HCT116 (cell line): ENCODE measurements around the gene ANGPT4. TPM values are rescaled to one million over a fixed set of nuclear protein-coding genes. Genes with fewer than 3 reads are reported as not detected.

Source experiments
- ATAC-seq: fragments of 200-7000 bp; cut with Tn5 transposase; 2 replicates; pipeline ENCODE4 v1.9.1; 2020; ENCODE audit warnings: mild to moderate bottlenecking, moderate library complexity
- BruUV-seq: library from RNA; stranded (reverse); fragments of 400-500 nt; replicated peaks from 2 replicates; lab custom pipeline; 2021; lab: Mats Ljungman, UMichigan
- CTCF ChIA-PET: fragments of 300-600 bp; sonication (Branson Sonifier 250); formaldehyde crosslinking; loops from one replicate; lab custom pipeline; 2021; ENCODE audit warnings: antibody characterized with exemption; lab: Charles Lee
- POLR2A ChIA-PET: fragments of 300-600, 350-600 bp; sonication (Branson Sonifier 250); formaldehyde crosslinking; loops from one replicate; lab custom pipeline; 2021; ENCODE audit warnings: antibody characterized with exemption; lab: Charles Lee
- RAD21 ChIA-PET, 2 experiments: fragments of 300-600 bp; sonication (Branson Sonifier 250); formaldehyde crosslinking; loops; one replicate each; lab custom pipeline; 2023; ENCODE audit warnings: low total read pairs in 2 of 2; ENCODE audit not compliant: uncharacterized antibody in 2 of 2, unreplicated experiment in 2 of 2, low non-redundant PET in 1 of 2; lab: Charles Lee
- DNase-seq: peaks from one replicate; pipeline ENCODE4 v3.0.0-alpha.2; 2010; ENCODE audit warnings: low read depth, low spot score
- H2AFZ ChIP-seq: fragments of 200-600 bp; shearing (Covaris generic), sonication (generic); 2 replicates; pipeline ENCODE4 v1.6.1; 2017; ENCODE audit warnings: low read depth, mixed run types, mixed read lengths, antibody characterized with exemption, low read length; ENCODE audit not compliant: poor library complexity, severe bottlenecking
- H3K27ac ChIP-seq: 2 replicates; pipeline ENCODE4 v1.5.1; 2012; ENCODE audit warnings: low read depth, low read length
- H3K27me3 ChIP-seq: fragments of 200-600 bp; sonication (generic); 2 replicates; pipeline ENCODE4 v1.6.1; 2016; ENCODE audit warnings: mixed run types, low read length, mixed read lengths; ENCODE audit not compliant: insufficient read depth
- H3K36me3 ChIP-seq, 2 experiments: fragments of 200-500 bp in 1 of 2; fragments of 200-600 bp in 1 of 2; sonication (Bioruptor generic) in 1 of 2; sonication (generic) in 1 of 2; 2 replicates each; pipeline versions ENCODE4 v1.5.1 to v1.6.1; 2014 to 2016; ENCODE audit warnings: low read length in 2 of 2, inconsistent platforms in 1 of 2, mixed read lengths in 1 of 2, mixed run types in 1 of 2; ENCODE audit not compliant: insufficient read depth in 2 of 2, control insufficient read depth in 1 of 2
- H3K4me1 ChIP-seq, 2 experiments: fragments of 200-600 bp in 1 of 2; sonication (generic) in 1 of 2; 2 replicates each; pipeline versions ENCODE4 v1.5.1 to v1.6.1; 2012 to 2017; ENCODE audit warnings: low read length in 2 of 2, inconsistent platforms in 1 of 2, mild to moderate bottlenecking in 1 of 2, mixed read lengths in 1 of 2, mixed run types in 1 of 2, moderate library complexity in 1 of 2; ENCODE audit not compliant: insufficient read depth in 2 of 2, control insufficient read depth in 1 of 2
- H3K4me2 ChIP-seq: fragments of 200-600 bp; sonication (generic); 2 replicates; pipeline ENCODE4 v1.6.1; 2017; ENCODE audit warnings: mixed run types, low read length, mixed read lengths
- H3K4me3 ChIP-seq, 2 experiments: fragments of 200-600 bp in 1 of 2; sonication (generic) in 1 of 2; replicated peaks in 1 of 2; 2 replicates each; pipeline ENCODE4 v1.5.1; 2011 to 2016; ENCODE audit warnings: low read length in 2 of 2, control low read depth in 1 of 2, low read depth in 1 of 2, mild to moderate bottlenecking in 1 of 2, mixed read lengths in 1 of 2, mixed run types in 1 of 2
- H3K79me2 ChIP-seq: fragments of 200-600 bp; sonication (generic); 2 replicates; pipeline ENCODE4 v1.6.1; 2017; ENCODE audit warnings: mild to moderate bottlenecking, mixed run types, low read length, moderate library complexity, mixed read lengths; ENCODE audit not compliant: insufficient read depth
- H3K9ac ChIP-seq: fragments of 200-600 bp; sonication (generic); 2 replicates; pipeline ENCODE4 v1.6.1; 2016; ENCODE audit warnings: low read length, mixed read lengths
- H3K9me2 ChIP-seq: fragments of 200-600 bp; sonication (generic), shearing (Covaris generic); 2 replicates; pipeline ENCODE4 v1.6.1; 2017; ENCODE audit warnings: mixed run types, mild to moderate bottlenecking, moderate library complexity; ENCODE audit not compliant: insufficient read depth
- H3K9me3 ChIP-seq, 2 experiments: fragments of 200-500 bp in 1 of 2; fragments of 200-600 bp in 1 of 2; sonication (Bioruptor generic) in 1 of 2; sonication (generic) in 1 of 2; 2 replicates each; pipeline ENCODE4 v1.6.1; 2014 to 2017; ENCODE audit warnings: low read length in 2 of 2, mixed read lengths in 2 of 2, inconsistent platforms in 1 of 2, low read depth in 1 of 2, mild to moderate bottlenecking in 1 of 2, mixed run types in 1 of 2, moderate library complexity in 1 of 2; ENCODE audit not compliant: control insufficient read depth in 1 of 2, insufficient read depth in 1 of 2
- H4K20me1 ChIP-seq: fragments of 200-600 bp; sonication (generic), shearing (Covaris generic); 2 replicates; pipeline ENCODE4 v1.6.1; 2017; ENCODE audit warnings: mixed run types, mild to moderate bottlenecking, moderate library complexity; ENCODE audit not compliant: insufficient read depth
- CBX3 ChIP-seq: IDR thresholded peaks from 2 replicates; pipeline ENCODE4 v1.6.1; 2012; ENCODE audit warnings: low read depth
- CEBPB ChIP-seq: IDR thresholded peaks from 2 replicates; pipeline ENCODE4 v1.6.1; 2012; ENCODE audit warnings: low read depth
- EGR1 ChIP-seq: IDR thresholded peaks from 2 replicates; pipeline ENCODE4 v1.6.1; 2012; ENCODE audit warnings: low read depth
- ELF1 ChIP-seq: IDR thresholded peaks from 2 replicates; pipeline ENCODE4 v1.6.1; 2012; ENCODE audit warnings: low read depth, borderline replicate concordance
- EZH2 ChIP-seq: fragments of 200-600 bp; sonication (generic); IDR thresholded peaks from 2 replicates; pipeline ENCODE4 v1.6.1; 2017; ENCODE audit warnings: antibody characterized with exemption, mixed run types
- EZH2phosphoT487 ChIP-seq: fragments of 200-600 bp; IDR thresholded peaks from 2 replicates; pipeline ENCODE4 v1.6.1; 2018; ENCODE audit warnings: antibody characterized with exemption, borderline replicate concordance
- FOSL1 ChIP-seq: IDR thresholded peaks from 2 replicates; pipeline ENCODE4 v1.6.1; 2012; ENCODE audit warnings: low read depth
- JUND ChIP-seq: IDR thresholded peaks from 2 replicates; pipeline ENCODE4 v1.6.1; 2012
- POLR2A ChIP-seq: IDR thresholded peaks from 2 replicates; pipeline ENCODE4 v1.7.0; 2011; ENCODE audit warnings: borderline replicate concordance; ENCODE audit not compliant: insufficient read depth, insufficient read length; ENCODE audit errors: extremely low read depth
- POLR2AphosphoS5 ChIP-seq: IDR thresholded peaks from 2 replicates; pipeline ENCODE4 v1.6.1; 2011; ENCODE audit warnings: mild to moderate bottlenecking, low read depth, low read length, moderate library complexity
- RAD21 ChIP-seq: IDR thresholded peaks from 2 replicates; pipeline ENCODE4 v1.6.1; 2012; ENCODE audit warnings: low read depth, mild to moderate bottlenecking
- REST ChIP-seq: IDR thresholded peaks from 2 replicates; pipeline ENCODE4 v1.6.1; 2012; ENCODE audit warnings: low read depth
- SRF ChIP-seq: IDR thresholded peaks from 2 replicates; pipeline ENCODE4 v1.6.1; 2012; ENCODE audit warnings: low read depth
- YY1 ChIP-seq: IDR thresholded peaks from 2 replicates; pipeline ENCODE4 v1.6.1; 2011; ENCODE audit warnings: low read length, low read depth, moderate library complexity, mild to moderate bottlenecking; ENCODE audit not compliant: insufficient replicate concordance; ENCODE audit errors: extremely low read depth
- ZFX ChIP-seq: fragments of 450-650 bp; IDR thresholded peaks from 2 replicates; pipeline ENCODE4 v1.6.1; 2017
- ZNF274 ChIP-seq: fragments of 200-500 bp; sonication (Bioruptor generic); IDR thresholded peaks from 2 replicates; pipeline ENCODE4 v1.6.1; 2014; ENCODE audit warnings: mild to moderate bottlenecking, low read depth, low read length, inconsistent platforms
- intact Hi-C: fragments of 100-400 bp; cut with micrococcal nuclease; formaldehyde crosslinking; loops from 2 replicates; pipeline ENCODE4 v1.10.0; 2022
- total RNA-seq: library from RNA; stranded (reverse); gene quantifications from one replicate; pipeline ENCODE4 v1.2.1, GENCODE V29; 2021; ENCODE audit not compliant: unreplicated experiment
- TF ChIP-seq, protein P1 (sequence below): IDR thresholded peaks from 2 replicates; pipeline ENCODE4 v1.6.1; 2011; ENCODE audit warnings: mild to moderate bottlenecking, low read length, moderate library complexity; ENCODE audit not compliant: insufficient replicate concordance; ENCODE audit errors: extremely low read depth
- TF ChIP-seq, protein P2 (sequence below): IDR thresholded peaks from 2 replicates; pipeline ENCODE4 v1.6.1; 2012
- TF ChIP-seq, protein P3 (sequence below), 3 experiments: fragments of 200-600 bp in 1 of 3; sonication (generic) in 1 of 3; IDR thresholded peaks in 2 of 3; conservative IDR thresholded peaks in 1 of 3; 2 replicates each; pipeline ENCODE4 v1.5.1; 2012 to 2017; ENCODE audit warnings: low read depth in 2 of 3, low read length in 2 of 3, antibody characterized with exemption in 1 of 3, borderline replicate concordance in 1 of 3, control low read depth in 1 of 3, mild to moderate bottlenecking in 1 of 3, mixed read lengths in 1 of 3, mixed run types in 1 of 3, moderate library complexity in 1 of 3; ENCODE audit not compliant: insufficient read depth in 1 of 3

Gene ANGPT4
- total RNA-seq, 1 experiment from 2014 or later, result not detected

- H2AFZ ChIP-seq, result no peak overlapping the region
- ChIA-PET CTCF (no interaction called here), POLR2A (no interaction called here), RAD21 (no interaction called here)
- no peaks in the 10 kb centered on the region for H3K79me2 ChIP-seq
- H3K4me1 ChIP-seq, result no peaks in the 10 kb centered on the region
- H3K27me3 ChIP-seq, result no peaks in the 10 kb centered on the region; the same call in 1 of the 2 replicates
- H3K27ac ChIP-seq, result no peak overlapping the region
- DNase-seq (no peak), ATAC-seq (no peak)
- no peak for TF ChIP-seq ZFX
- no peak for TF ChIP-seq RAD21
- TF ChIP-seq ELF1, result no peak
- no peak for TF ChIP-seq EGR1
- no peak for TF ChIP-seq CBX3
- no peak for TF ChIP-seq YY1
- no peak for TF ChIP-seq JUND
- TF ChIP-seq, protein P1, sequence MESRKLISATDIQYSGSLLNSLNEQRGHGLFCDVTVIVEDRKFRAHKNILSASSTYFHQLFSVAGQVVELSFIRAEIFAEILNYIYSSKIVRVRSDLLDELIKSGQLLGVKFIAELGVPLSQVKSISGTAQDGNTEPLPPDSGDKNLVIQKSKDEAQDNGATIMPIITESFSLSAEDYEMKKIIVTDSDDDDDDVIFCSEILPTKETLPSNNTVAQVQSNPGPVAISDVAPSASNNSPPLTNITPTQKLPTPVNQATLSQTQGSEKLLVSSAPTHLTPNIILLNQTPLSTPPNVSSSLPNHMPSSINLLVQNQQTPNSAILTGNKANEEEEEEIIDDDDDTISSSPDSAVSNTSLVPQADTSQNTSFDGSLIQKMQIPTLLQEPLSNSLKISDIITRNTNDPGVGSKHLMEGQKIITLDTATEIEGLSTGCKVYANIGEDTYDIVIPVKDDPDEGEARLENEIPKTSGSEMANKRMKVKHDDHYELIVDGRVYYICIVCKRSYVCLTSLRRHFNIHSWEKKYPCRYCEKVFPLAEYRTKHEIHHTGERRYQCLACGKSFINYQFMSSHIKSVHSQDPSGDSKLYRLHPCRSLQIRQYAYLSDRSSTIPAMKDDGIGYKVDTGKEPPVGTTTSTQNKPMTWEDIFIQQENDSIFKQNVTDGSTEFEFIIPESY, result no peak
- TF ChIP-seq, protein P2, sequence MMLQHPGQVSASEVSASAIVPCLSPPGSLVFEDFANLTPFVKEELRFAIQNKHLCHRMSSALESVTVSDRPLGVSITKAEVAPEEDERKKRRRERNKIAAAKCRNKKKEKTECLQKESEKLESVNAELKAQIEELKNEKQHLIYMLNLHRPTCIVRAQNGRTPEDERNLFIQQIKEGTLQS, result no peak
- TF ChIP-seq ZNF274, result no peak
- no peak for TF ChIP-seq POLR2AphosphoS5
- TF ChIP-seq, protein P3, sequence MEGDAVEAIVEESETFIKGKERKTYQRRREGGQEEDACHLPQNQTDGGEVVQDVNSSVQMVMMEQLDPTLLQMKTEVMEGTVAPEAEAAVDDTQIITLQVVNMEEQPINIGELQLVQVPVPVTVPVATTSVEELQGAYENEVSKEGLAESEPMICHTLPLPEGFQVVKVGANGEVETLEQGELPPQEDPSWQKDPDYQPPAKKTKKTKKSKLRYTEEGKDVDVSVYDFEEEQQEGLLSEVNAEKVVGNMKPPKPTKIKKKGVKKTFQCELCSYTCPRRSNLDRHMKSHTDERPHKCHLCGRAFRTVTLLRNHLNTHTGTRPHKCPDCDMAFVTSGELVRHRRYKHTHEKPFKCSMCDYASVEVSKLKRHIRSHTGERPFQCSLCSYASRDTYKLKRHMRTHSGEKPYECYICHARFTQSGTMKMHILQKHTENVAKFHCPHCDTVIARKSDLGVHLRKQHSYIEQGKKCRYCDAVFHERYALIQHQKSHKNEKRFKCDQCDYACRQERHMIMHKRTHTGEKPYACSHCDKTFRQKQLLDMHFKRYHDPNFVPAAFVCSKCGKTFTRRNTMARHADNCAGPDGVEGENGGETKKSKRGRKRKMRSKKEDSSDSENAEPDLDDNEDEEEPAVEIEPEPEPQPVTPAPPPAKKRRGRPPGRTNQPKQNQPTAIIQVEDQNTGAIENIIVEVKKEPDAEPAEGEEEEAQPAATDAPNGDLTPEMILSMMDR (IDR thresholded peaks at IDR 0.05 in 2 of 3, conservative IDR thresholded peaks at IDR 0.05 in 1 of 3; ENCODE audit: borderline replicate concordance in 1 of 3, insufficient read depth in 1 of 3, low read depth in 2 of 3, low read length in 2 of 3), result no peak
- TF ChIP-seq FOSL1, result no peak
- no peak for TF ChIP-seq CEBPB
- TF ChIP-seq POLR2A, result no peak
- no peak for TF ChIP-seq SRF
- no peak for TF ChIP-seq REST
- TF ChIP-seq EZH2phosphoT487, result no peak
- no peak for TF ChIP-seq EZH2
- H4K20me1 ChIP-seq, result no peaks in the 10 kb centered on the region
- no peak overlapping the region for H3K9ac ChIP-seq
- no peak overlapping the region for H3K4me3 ChIP-seq
- no peaks in the 10 kb centered on the region for H3K9me2 ChIP-seq
- no peak overlapping the region for H3K4me2 ChIP-seq
- intact Hi-C loops, result no loop called here
- no peaks in the 10 kb centered on the region for H3K9me3 ChIP-seq
- no TSS peak for BruUV-seq
- H3K36me3 ChIP-seq, result no peaks in the 10 kb centered on the region
These were observed 26.5 kb upstream of the ANGPT4 start for GRCh38 chr20:942611-943010.
